ENCODE measurements around the gene RGS6.
A peak's percentile ranks its signal among the peaks of the same experiment; 100 is the strongest.
"Not testable (repeated sequence)": the region's sequence is repeated elsewhere in the genome, so short reads cannot be mapped to it uniquely, and the experiment has no call there.

Gene RGS6

GRCh38 chr14:71932229-71932981 lies at the start of gene RGS6:
Gene RGS6, plus strand, starts transcription at chr14:71932429.
- CTCF ChIA-PET: interaction anchor here (0.6 to 0.9 kb wide), 3 partner anchors 13 to 514 kb away, joined by 3 to 5 read pairs (median 3); no protein-coding TSS in a partner anchor

GRCh38 chr14:71883094-71883493 lies 49.1 kb upstream of the RGS6 start:
- ChIA-PET POLR2A (no interaction called here), CTCF (no interaction called here)
- no peak for TF ChIP-seq L3MBTL2 (conservative IDR thresholded peaks at IDR 0.05)
- TF ChIP-seq TARDBP (IDR thresholded peaks at IDR 0.05): no peak
- no peak for TF ChIP-seq NFRKB (IDR thresholded peaks at IDR 0.05)
- no peak for TF ChIP-seq FOXK2 (IDR thresholded peaks at IDR 0.05)
- TF ChIP-seq FOXA1 (IDR thresholded peaks at IDR 0.05): no peak
- no peak for TF ChIP-seq LEF1 (IDR thresholded peaks at IDR 0.05; ENCODE audit: borderline replicate concordance)
- no peak for TF ChIP-seq SP1 (IDR thresholded peaks at IDR 0.05)
- TF ChIP-seq CTBP1 (IDR thresholded peaks at IDR 0.05; ENCODE audit: borderline replicate concordance): no peak
- no peak for TF ChIP-seq ZNF384 (IDR thresholded peaks at IDR 0.05)
- TF ChIP-seq ARNT (IDR thresholded peaks at IDR 0.05): no peak
- no peak for TF ChIP-seq SUZ12 (IDR thresholded peaks at IDR 0.05)
- no peak for TF ChIP-seq ELF4 (IDR thresholded peaks at IDR 0.05)
- no peak for TF ChIP-seq BHLHE40 (IDR thresholded peaks at IDR 0.05; ENCODE audit: borderline replicate concordance)
- no peak for TF ChIP-seq PKNOX1 (IDR thresholded peaks at IDR 0.05)
- no peak for TF ChIP-seq FOXM1 (IDR thresholded peaks at IDR 0.05; ENCODE audit: borderline replicate concordance)
- TF ChIP-seq HDGF (IDR thresholded peaks at IDR 0.05; ENCODE audit: borderline replicate concordance): no peak
- DNase-seq (ENCODE audit: extremely low spot score): no peak

More at GRCh38 chr14:71932229-71932981, at the start of gene RGS6:
- POLR2A ChIA-PET: interaction anchor here (1.1 kb wide), 1 partner anchor 10 kb away, joined by 3 read pairs; no protein-coding TSS in a partner anchor
- TF ChIP-seq SUZ12 (IDR thresholded peaks at IDR 0.05): no peak
- no peak for TF ChIP-seq CTBP1 (IDR thresholded peaks at IDR 0.05; ENCODE audit: borderline replicate concordance)
- no peak for TF ChIP-seq FOXM1 (IDR thresholded peaks at IDR 0.05; ENCODE audit: borderline replicate concordance)
- no peak for TF ChIP-seq ZNF384 (IDR thresholded peaks at IDR 0.05)
- no peak for TF ChIP-seq SP1 (IDR thresholded peaks at IDR 0.05)
- no peak for TF ChIP-seq L3MBTL2 (conservative IDR thresholded peaks at IDR 0.05)
- no peak for TF ChIP-seq FOXA1 (IDR thresholded peaks at IDR 0.05)
- no peak for TF ChIP-seq PKNOX1 (IDR thresholded peaks at IDR 0.05)
- no peak for TF ChIP-seq LEF1 (IDR thresholded peaks at IDR 0.05; ENCODE audit: borderline replicate concordance)
- TF ChIP-seq TARDBP (IDR thresholded peaks at IDR 0.05): no peak
- no peak for TF ChIP-seq ARNT (IDR thresholded peaks at IDR 0.05)
- no peak for TF ChIP-seq FOXK2 (IDR thresholded peaks at IDR 0.05)
- no peak for TF ChIP-seq ELF4 (IDR thresholded peaks at IDR 0.05)
- TF ChIP-seq HDGF (IDR thresholded peaks at IDR 0.05; ENCODE audit: borderline replicate concordance): no peak
- peak; percentile 69 for DNase-seq (ENCODE audit: extremely low spot score)

GRCh38 chr14:71885301-71885700 lies 46.9 kb upstream of the RGS6 start:
- TF ChIP-seq PKNOX1 (IDR thresholded peaks at IDR 0.05): no peak
- no peak for TF ChIP-seq ZNF384 (IDR thresholded peaks at IDR 0.05)
- no peak for TF ChIP-seq FOXK2 (IDR thresholded peaks at IDR 0.05)
- ChIA-PET CTCF (no interaction called here), POLR2A (no interaction called here)
- DNase-seq (ENCODE audit: extremely low spot score): no peak

GRCh38 chr14:71887802-71888201 lies 44.4 kb upstream of the RGS6 start:
- POLR2A ChIA-PET, CTCF ChIA-PET: not testable (repeated sequence)

GRCh38 chr14:71890541-71890940 lies 41.7 kb upstream of the RGS6 start:
- CTCF ChIA-PET: no interaction called here

More at GRCh38 chr14:71887802-71888201, 44.4 kb upstream of the RGS6 start:
- not testable (repeated sequence) for DNase-seq (ENCODE audit: extremely low spot score)

More at GRCh38 chr14:71890541-71890940, 41.7 kb upstream of the RGS6 start:
- TF ChIP-seq ZNF384 (IDR thresholded peaks at IDR 0.05): no peak
- TF ChIP-seq SUZ12 (IDR thresholded peaks at IDR 0.05): no peak
- TF ChIP-seq HDGF (IDR thresholded peaks at IDR 0.05; ENCODE audit: borderline replicate concordance): no peak
- TF ChIP-seq CTBP1 (IDR thresholded peaks at IDR 0.05; ENCODE audit: borderline replicate concordance): no peak
- TF ChIP-seq ELF4 (IDR thresholded peaks at IDR 0.05): no peak
- TF ChIP-seq SP1 (IDR thresholded peaks at IDR 0.05): no peak
- no peak for TF ChIP-seq TARDBP (IDR thresholded peaks at IDR 0.05)
- TF ChIP-seq NFRKB (IDR thresholded peaks at IDR 0.05): no peak
- TF ChIP-seq ARNT (IDR thresholded peaks at IDR 0.05): no peak
- TF ChIP-seq FOXK2 (IDR thresholded peaks at IDR 0.05): no peak
- no peak for TF ChIP-seq FOXA1 (IDR thresholded peaks at IDR 0.05)
- TF ChIP-seq LEF1 (IDR thresholded peaks at IDR 0.05; ENCODE audit: borderline replicate concordance): no peak
- TF ChIP-seq FOXM1 (IDR thresholded peaks at IDR 0.05; ENCODE audit: borderline replicate concordance): no peak
- no peak for TF ChIP-seq L3MBTL2 (conservative IDR thresholded peaks at IDR 0.05)
- no peak for TF ChIP-seq BHLHE40 (IDR thresholded peaks at IDR 0.05; ENCODE audit: borderline replicate concordance)
- no peak for TF ChIP-seq PKNOX1 (IDR thresholded peaks at IDR 0.05)
- POLR2A ChIA-PET: no interaction called here
- no peak for DNase-seq (ENCODE audit: extremely low spot score)
